HUES6 (cell line): ENCODE results near the gene IFITM10.

Source experiments
- H3K27ac ChIP-seq: 2 replicates; pipeline ENCODE4 v1.7.0; 2013; ENCODE audit warnings: low read depth, mild to moderate bottlenecking, low read length, inconsistent platforms
- H3K27me3 ChIP-seq: 2 replicates; pipeline ENCODE4 v1.6.1; 2013; ENCODE audit warnings: low read length; ENCODE audit not compliant: control insufficient read depth, insufficient read depth
- H3K36me3 ChIP-seq: 2 replicates; pipeline ENCODE4 v1.6.1; 2013; ENCODE audit warnings: low read length; ENCODE audit not compliant: control insufficient read depth, insufficient read depth
- H3K4me1 ChIP-seq: 2 replicates; pipeline ENCODE4 v1.6.1; 2013; ENCODE audit warnings: low read length; ENCODE audit not compliant: control insufficient read depth, insufficient read depth
- H3K4me3 ChIP-seq: 2 replicates; pipeline ENCODE4 v1.5.1; 2013; ENCODE audit warnings: low read depth, low read length
- H3K9ac ChIP-seq: one replicate; pipeline ENCODE4 v1.6.1; 2013; ENCODE audit warnings: mild to moderate bottlenecking, low read length
- H3K9me3 ChIP-seq: 2 replicates; pipeline ENCODE4 v1.6.1; 2013; ENCODE audit warnings: low read depth, low read length; ENCODE audit not compliant: control insufficient read depth, insufficient read depth

IFITM10 gene

GRCh38 chr11:1782831-1783724 is 32.7 kb upstream of the IFITM10 start:
- Histone ChIP-seq H3K4me1 (no peaks in the 10 kb centered on the region), H3K27me3 (no peaks in the 10 kb centered on the region; the same call in 1 of the 2 replicates), H3K9me3 (no peaks in the 10 kb centered on the region), H3K36me3 (no peaks in the 10 kb centered on the region), H3K27ac (no peak overlapping the region), H3K9ac (no peak overlapping the region), H3K4me3 (no peak overlapping the region)

GRCh38 chr11:1782031-1782590 is 31.7 kb upstream of the IFITM10 start:
- H3K27ac ChIP-seq = no peak overlapping the region

GRCh38 chr11:1781593-1781975 is 31.2 kb upstream of the IFITM10 start:
- Histone ChIP-seq H3K27ac (no peak overlapping the region), H3K4me1 (no peaks in the 10 kb centered on the region), H3K9me3 (no peaks in the 10 kb centered on the region), H3K4me3 (no peak overlapping the region), H3K9ac (no peak overlapping the region), H3K36me3 (no peaks in the 10 kb centered on the region), H3K27me3 (no peaks in the 10 kb centered on the region; the same call in 1 of the 2 replicates)

More at GRCh38 chr11:1782031-1782590, 31.7 kb upstream of the IFITM10 start:
- H3K27me3 ChIP-seq = no peaks in the 10 kb centered on the region; the same call in 1 of the 2 replicates
- no peaks in the 10 kb centered on the region for H3K9me3 ChIP-seq
- no peaks in the 10 kb centered on the region for H3K36me3 ChIP-seq
- no peak overlapping the region for H3K9ac ChIP-seq
- no peaks in the 10 kb centered on the region for H3K4me1 ChIP-seq
- H3K4me3 ChIP-seq = no peak overlapping the region

GRCh38 chr11:1780700-1781592 is 30.6 kb upstream of the IFITM10 start:
- Histone ChIP-seq H3K9ac (no peak overlapping the region), H3K27me3 (no peaks in the 10 kb centered on the region; the same call in 1 of the 2 replicates), H3K9me3 (no peaks in the 10 kb centered on the region), H3K4me3 (no peak overlapping the region), H3K36me3 (no peaks in the 10 kb centered on the region), H3K27ac (no peak overlapping the region), H3K4me1 (no peaks in the 10 kb centered on the region)

- Histone ChIP-seq H3K4me3 (no peak overlapping the region), H3K27ac (no peak overlapping the region), H3K27me3 (no peaks in the 10 kb centered on the region; the same call in 1 of the 2 replicates), H3K36me3 (no peaks in the 10 kb centered on the region), H3K4me1 (no peaks in the 10 kb centered on the region), H3K9ac (no peak overlapping the region), H3K9me3 (no peaks in the 10 kb centered on the region)
Measured at GRCh38 chr11:1779806-1780699, 29.7 kb upstream of the IFITM10 start.

- no peaks in the 10 kb centered on the region; the same call in 1 of the 2 replicates for H3K27me3 ChIP-seq
- H3K4me1 ChIP-seq = no peaks in the 10 kb centered on the region
- no peaks in the 10 kb centered on the region for H3K36me3 ChIP-seq
- no peak overlapping the region for H3K9ac ChIP-seq
- no peaks in the 10 kb centered on the region for H3K9me3 ChIP-seq
- H3K27ac ChIP-seq = no peak overlapping the region
- no peak overlapping the region for H3K4me3 ChIP-seq
Measured at GRCh38 chr11:1779034-1779805, 28.8 kb upstream of the IFITM10 start.

- Histone ChIP-seq H3K27ac (no peak overlapping the region), H3K4me3 (no peak overlapping the region), H3K4me1 (peaks cover under 1% of the 10 kb centered on the region; the same call in 1 of the 2 replicates), H3K36me3 (no peaks in the 10 kb centered on the region), H3K27me3 (no peaks in the 10 kb centered on the region; the same call in 1 of the 2 replicates), H3K9ac (no peak overlapping the region), H3K9me3 (no peaks in the 10 kb centered on the region)
Measured at GRCh38 chr11:1778141-1778911, 27.9 kb upstream of the IFITM10 start.

GRCh38 chr11:1777737-1778136 is 27.3 kb upstream of the IFITM10 start:
- Histone ChIP-seq H3K9me3 (no peaks in the 10 kb centered on the region), H3K27ac (no peak overlapping the region), H3K27me3 (no peaks in the 10 kb centered on the region; the same call in 1 of the 2 replicates), H3K4me3 (no peak overlapping the region), H3K36me3 (no peaks in the 10 kb centered on the region), H3K4me1 (peaks cover 4% of the 10 kb centered on the region), H3K9ac (no peak overlapping the region)

- Histone ChIP-seq H3K4me1 (peaks cover 10% of the 10 kb centered on the region), H3K27me3 (no peaks in the 10 kb centered on the region; the same call in 1 of the 2 replicates), H3K4me3 (no peak overlapping the region), H3K36me3 (no peaks in the 10 kb centered on the region), H3K9me3 (no peaks in the 10 kb centered on the region), H3K27ac (no peak overlapping the region), H3K9ac (no peak overlapping the region)
Measured at GRCh38 chr11:1776944-1777715, 26.7 kb upstream of the IFITM10 start.
